H1 (cell line): ENCODE results near the gene ARHGAP21. TPM values are rescaled to one million over a fixed set of nuclear protein-coding genes. Genes with fewer than 3 reads are reported as not detected.
A peak's percentile ranks its signal among the peaks of the same experiment; 100 is the strongest.

Source experiments
- CTCF ChIA-PET: fragments of 300-600 bp; sonication (Branson Sonifier 250); formaldehyde crosslinking; loops from one replicate; lab custom pipeline; 2021; ENCODE audit not compliant: partially characterized antibody; lab: Charles Lee
- POLR2A ChIA-PET: fragments of 300-600 bp; sonication (Branson Sonifier 250); formaldehyde crosslinking; loops from one replicate; lab custom pipeline; 2021; ENCODE audit warnings: inconsistent platforms; ENCODE audit not compliant: partially characterized antibody; lab: Charles Lee
- DNase-seq, 2 experiments: peaks; one replicate each; pipeline versions ENCODE4 v3.0.0 to v3.0.0-alpha.2; 2010 to 2022; ENCODE audit warnings: low spot score in 2 of 2, low read depth in 1 of 2, mixed read lengths in 1 of 2
- FAIRE-seq: peaks from 2 replicates; lab custom pipeline; 2011; peaks lifted over from hg19 to GRCh38; lab: Jason Lieb, UNC
- H2AFZ ChIP-seq: 2 replicates; pipeline ENCODE4 v1.8.1; 2012; ENCODE audit warnings: low read length, inconsistent platforms
- H2AK5ac ChIP-seq: 2 replicates; pipeline ENCODE4 v1.6.1; 2013; ENCODE audit warnings: low read depth, low read length
- H2BK120ac ChIP-seq: replicated peaks from 2 replicates; pipeline ENCODE3; 2013; ENCODE audit warnings: low read depth, low read length, inconsistent platforms
- H2BK12ac ChIP-seq: 2 replicates; pipeline ENCODE4 v1.6.1; 2013; ENCODE audit warnings: low read depth, low read length
- H2BK15ac ChIP-seq: 2 replicates; pipeline ENCODE4 v1.6.1; 2013; ENCODE audit warnings: low read length
- H2BK20ac ChIP-seq: 2 replicates; pipeline ENCODE4 v1.6.1; 2013; ENCODE audit warnings: low read length
- H2BK5ac ChIP-seq: 2 replicates; pipeline ENCODE4 v1.6.1; 2013; ENCODE audit warnings: low read depth, low read length
- H3K14ac ChIP-seq: 2 replicates; pipeline ENCODE4 v1.6.1; 2013; ENCODE audit warnings: inconsistent platforms; ENCODE audit not compliant: insufficient read length
- H3K18ac ChIP-seq: 2 replicates; pipeline ENCODE4 v1.6.1; 2013; ENCODE audit warnings: low read length; ENCODE audit errors: extremely low read depth
- H3K23ac ChIP-seq: 2 replicates; pipeline ENCODE4 v1.6.1; 2013; ENCODE audit warnings: inconsistent platforms; ENCODE audit not compliant: insufficient read length
- H3K23me2 ChIP-seq: 2 replicates; pipeline ENCODE4 v1.6.1; 2013; ENCODE audit warnings: low read depth, low read length
- H3K27ac ChIP-seq: 2 replicates; pipeline ENCODE4 v1.6.1; 2011; ENCODE audit warnings: low read depth, low read length, inconsistent platforms
- H3K27me3 ChIP-seq, 4 experiments: replicated peaks in 1 of 4; 1 replicate in 1 of 4; 2 replicates in 3 of 4; pipeline versions ENCODE4 v1.6.1 to v1.8.1; 2011 to 2013; ENCODE audit warnings: low read length in 3 of 4, mild to moderate bottlenecking in 3 of 4, inconsistent platforms in 2 of 4, mixed read lengths in 2 of 4, moderate library complexity in 1 of 4; ENCODE audit not compliant: control insufficient read depth in 3 of 4, insufficient read depth in 3 of 4; ENCODE audit errors: extremely low read depth in 1 of 4
- H3K36me3 ChIP-seq, 4 experiments: 2 replicates each; pipeline versions ENCODE4 v1.6.1 to v1.8.1; 2011 to 2013; ENCODE audit warnings: mild to moderate bottlenecking in 4 of 4, low read length in 3 of 4, moderate library complexity in 2 of 4, control low read depth in 1 of 4, inconsistent platforms in 1 of 4; ENCODE audit not compliant: insufficient read depth in 4 of 4, control insufficient read depth in 2 of 4
- H3K4ac ChIP-seq: replicated peaks from 2 replicates; pipeline ENCODE3; 2013; ENCODE audit warnings: low read length, low read depth, mixed read lengths, inconsistent platforms; ENCODE audit not compliant: insufficient read length
- H3K4me1 ChIP-seq, 4 experiments: replicated peaks in 1 of 4; 1 replicate in 1 of 4; 2 replicates in 3 of 4; pipeline versions ENCODE4 v1.6.1 to v1.8.1; 2011 to 2013; ENCODE audit warnings: low read length in 3 of 4, inconsistent platforms in 2 of 4, mixed read lengths in 1 of 4; ENCODE audit not compliant: insufficient read depth in 4 of 4, control insufficient read depth in 3 of 4
- H3K4me2 ChIP-seq, 2 experiments: 2 replicates each; pipeline versions ENCODE4 v1.6.1 to v1.8.1; 2011 to 2013; ENCODE audit warnings: low read depth in 2 of 2, low read length in 2 of 2, control low read depth in 1 of 2, inconsistent platforms in 1 of 2, mild to moderate bottlenecking in 1 of 2; ENCODE audit not compliant: insufficient read depth in 1 of 2
- H3K4me3 ChIP-seq, 4 experiments: fragments of 200-600, 300-600 bp in 1 of 4; sonication (generic), shearing (Covaris generic), sonication (Bioruptor Twin) in 1 of 4; 2 replicates each; pipeline versions ENCODE4 v1.5.1 to v1.8.1; 2011 to 2016; ENCODE audit warnings: low read length in 4 of 4, low read depth in 3 of 4, control low read depth in 2 of 4, inconsistent platforms in 2 of 4, mild to moderate bottlenecking in 2 of 4, mixed read lengths in 1 of 4, moderate library complexity in 1 of 4; ENCODE audit not compliant: insufficient read depth in 2 of 4; ENCODE audit errors: extremely low read depth in 1 of 4
- H3K56ac ChIP-seq: replicated peaks from 2 replicates; pipeline ENCODE3; 2013; ENCODE audit warnings: low read depth, mild to moderate bottlenecking, mixed read lengths, low read length, inconsistent platforms; ENCODE audit not compliant: insufficient read length
- H3K79me1 ChIP-seq: 2 replicates; pipeline ENCODE4 v1.6.1; 2013; ENCODE audit warnings: low read depth, low read length, control low read depth
- H3K79me2 ChIP-seq, 2 experiments: 2 replicates each; pipeline versions ENCODE4 v1.6.1 to v1.8.1; 2012 to 2013; ENCODE audit warnings: low read length in 2 of 2, mild to moderate bottlenecking in 2 of 2, inconsistent platforms in 1 of 2; ENCODE audit not compliant: insufficient read depth in 2 of 2, control insufficient read depth in 1 of 2
- H3K9ac ChIP-seq, 4 experiments: replicated peaks in 1 of 4; 1 replicate in 1 of 4; 2 replicates in 3 of 4; pipeline versions ENCODE4 v1.6.1 to v1.8.1; 2011 to 2013; ENCODE audit warnings: low read depth in 3 of 4, low read length in 3 of 4, control low read depth in 2 of 4, mild to moderate bottlenecking in 2 of 4, moderate library complexity in 2 of 4, inconsistent platforms in 1 of 4; ENCODE audit errors: extremely low read depth in 1 of 4
- H3K9me3 ChIP-seq, 2 experiments: 2 replicates each; pipeline versions ENCODE4 v1.6.1 to v1.8.1; 2012 to 2013; ENCODE audit warnings: mild to moderate bottlenecking in 2 of 2, moderate library complexity in 2 of 2, control low read depth in 1 of 2, inconsistent platforms in 1 of 2, low read depth in 1 of 2, low read length in 1 of 2, mixed read lengths in 1 of 2; ENCODE audit not compliant: insufficient read depth in 2 of 2
- H4K20me1 ChIP-seq, 2 experiments: replicated peaks in 1 of 2; 2 replicates each; pipeline versions ENCODE3 to v1.8.1; 2011 to 2013; ENCODE audit warnings: inconsistent platforms in 2 of 2, low read length in 2 of 2, mild to moderate bottlenecking in 1 of 2; ENCODE audit not compliant: insufficient read depth in 2 of 2, control insufficient read depth in 1 of 2
- H4K5ac ChIP-seq: 2 replicates; pipeline ENCODE4 v1.6.1; 2013; ENCODE audit warnings: low read length, low read depth, mixed read lengths, inconsistent platforms; ENCODE audit not compliant: insufficient read length
- H4K8ac ChIP-seq: 2 replicates; pipeline ENCODE4 v1.8.0; 2013; ENCODE audit warnings: mild to moderate bottlenecking, moderate library complexity, low read length, inconsistent platforms; ENCODE audit not compliant: insufficient read depth; ENCODE audit errors: extremely low read depth
- H4K91ac ChIP-seq: replicated peaks from 2 replicates; pipeline ENCODE3; 2013; ENCODE audit warnings: low read length, mixed read lengths, inconsistent platforms; ENCODE audit not compliant: insufficient read length
- CBX5 ChIP-seq: fragments of 300-800, 300-1000 bp; sonication (generic); IDR thresholded peaks from 2 replicates; pipeline ENCODE4 v1.7.1; 2016; ENCODE audit warnings: antibody characterized with exemption, low read length, low read depth
- KDM4A ChIP-seq: IDR thresholded peaks from one replicate; pipeline ENCODE4 v1.7.1; 2012; ENCODE audit warnings: low read depth, mild to moderate bottlenecking, moderate library complexity, low read length, inconsistent platforms; ENCODE audit not compliant: severe bottlenecking
- WGBS, 2 experiments: shearing (Covaris generic) in 1 of 2; methylation state at CpG; one replicate each; pipeline versions ENCODE4 v1.1.6 to v1.1.7; 2013 to 2015; ENCODE audit warnings: low lambda C conversion rate in 2 of 2, mixed read lengths in 2 of 2, inconsistent platforms in 1 of 2, low coverage in 1 of 2, missing lambda C conversion rate in 1 of 2; ENCODE audit not compliant: insufficient replicate concordance in 2 of 2, insufficient coverage in 1 of 2, insufficient read length in 1 of 2; ENCODE audit errors: extremely low coverage in 1 of 2, missing lambda C conversion rate in 1 of 2; 5-methylcytosine and 5-hydroxymethylcytosine counted together
- polyA plus RNA-seq, 7 experiments: library from polyadenylated mRNA; depleted of rRNA in 3 of 7; stranded (reverse) in 5 of 7; unstranded in 2 of 7; fragments of >200 nt in 5 of 7; fragments of 200-250 nt in 2 of 7; gene quantifications; 1 replicate in 5 of 7; 2 replicates in 1 of 7; 4 replicates in 1 of 7; pipeline versions ENCODE4 v1.2.1 to v1.2.3, GENCODE V29; 2011 to 2013; ENCODE audit warnings: missing spikeins in 2 of 7, mixed read lengths in 2 of 7
- total RNA-seq: library from RNA; stranded (reverse); fragmentation: NEBNext Ultra II Directional; extraction: Animal tissue kit (Norgen Biotek cat#: 25700); gene quantifications from 2 replicates; pipeline ENCODE4 v1.2.1, GENCODE V29; 2021

The ARHGAP21 gene
- total and polyA plus RNA-seq, 2 of the 8 experiments (the other 6 are each of a cell fraction or from before 2014, with no cell fraction given): 14.4 to 35.3 TPM

GRCh38 chr10:24718031-24718855 lies 5.4 kb downstream of the ARHGAP21 start:
- DNase-seq: no peak
- H3K4ac ChIP-seq: no peak overlapping the region

More at GRCh38 chr10:24718031-24718855, 5.4 kb downstream of the ARHGAP21 start:
- peak overlapping the region; percentile 3 to 96 (median 28); a peak in 7 of 8 replicates for H3K4me3 ChIP-seq
- no peak overlapping the region for H2AFZ ChIP-seq
- no peaks in the 10 kb centered on the region for H3K9me3 ChIP-seq
- H2BK15ac ChIP-seq: no peak overlapping the region
- no peak overlapping the region for H4K91ac ChIP-seq
- TF ChIP-seq KDM4A (peak; percentile 32), CBX5 (no peak)
- POLR2A ChIA-PET: interaction anchor here (1.2 kb wide), 1 partner anchor 233 kb away, joined by 3 read pairs; no protein-coding TSS in a partner anchor
- H3K18ac ChIP-seq: peak overlapping the region; percentile 68
- peak overlapping the region; percentile 42; the same call in 1 of the 2 replicates for H2BK12ac ChIP-seq
- H4K5ac ChIP-seq: no peak overlapping the region
- peaks cover 4 to 8% of the 10 kb centered on the region in 2 experiments for H4K20me1 ChIP-seq
- no peak overlapping the region for H4K8ac ChIP-seq
- no peak overlapping the region for H2BK5ac ChIP-seq
- H3K23me2 ChIP-seq: peaks cover 18% of the 10 kb centered on the region
- H3K27ac ChIP-seq: no peak overlapping the region
- no peak overlapping the region for H3K56ac ChIP-seq
- peak overlapping the region; percentile 45; the same call in 1 of the 2 replicates for H2AK5ac ChIP-seq
- H3K79me1 ChIP-seq: peaks cover 3% of the 10 kb centered on the region; the same call in 1 of the 2 replicates
- no peak for FAIRE-seq
- H2BK120ac ChIP-seq: no peak overlapping the region
- 41% methylated on average over 10 of the region's 10 CpGs; no CpG with 5 or more reads in 1 of the 2 experiments for WGBS, 2 experiments
- H3K27me3 ChIP-seq: peaks cover 0 to 16% (median 12%) of the 10 kb centered on the region in 4 experiments; a peak in 5 of 7 replicates
- peak overlapping the region; percentile 2 for H2BK20ac ChIP-seq
- H3K14ac ChIP-seq: no peak overlapping the region
- H3K9ac ChIP-seq: 0 out of 7 replicates have a peak overlapping the region, but pooled peaks of 1 of the 4 experiments have one; percentile 4
- H3K79me2 ChIP-seq: peaks cover 0 to 85% of the 10 kb centered on the region in 2 experiments; a peak in 3 of 4 replicates
- CTCF ChIA-PET: no interaction called here
- no peak overlapping the region for H3K23ac ChIP-seq
- H3K36me3 ChIP-seq: no peaks in the 10 kb centered on the region
- H3K4me2 ChIP-seq: peak overlapping the region; percentile 60 to 92
- H3K4me1 ChIP-seq: peaks cover 11 to 27% (median 20%) of the 10 kb centered on the region in 4 experiments
